Neural crest cell (in vitro differentiated cells): ENCODE results near the gene PRRT2. TPM values are rescaled to one million over a fixed set of nuclear protein-coding genes. Genes with fewer than 3 reads are reported as not detected.

Experiments used
- DNase-seq: peaks from one replicate; pipeline ENCODE4 v3.0.0; 2021; ENCODE audit warnings: low read depth, mixed read lengths, low spot score
- H3K27ac Mint-ChIP-seq: one replicate; pipeline ENCODE4 v1.8.0; 2021; ENCODE audit warnings: mild to moderate bottlenecking, mixed read lengths; ENCODE audit not compliant: unreplicated experiment
- H3K27me3 Mint-ChIP-seq: 2 replicates; pipeline ENCODE4 v1.8.0; 2021; ENCODE audit warnings: low read depth, mild to moderate bottlenecking, mixed read lengths
- H3K36me3 Mint-ChIP-seq: 2 replicates; pipeline ENCODE4 v1.8.0; 2021; ENCODE audit warnings: low read depth, mild to moderate bottlenecking, mixed read lengths
- H3K4me1 Mint-ChIP-seq: 2 replicates; pipeline ENCODE4 v1.8.0; 2021; ENCODE audit warnings: mixed read lengths
- H3K4me3 Mint-ChIP-seq: one replicate; pipeline ENCODE4 v1.8.0; 2021; ENCODE audit warnings: mild to moderate bottlenecking, mixed read lengths
- H3K9me3 Mint-ChIP-seq: 2 replicates; pipeline ENCODE4 v1.8.0; 2021; ENCODE audit warnings: mixed read lengths
- CTCF ChIP-seq: fragments of 200-600 bp; sonication (generic); conservative IDR thresholded peaks from 2 replicates; pipeline ENCODE4 v1.5.0; 2021; ENCODE audit warnings: antibody characterized with exemption, mild to moderate bottlenecking
- total RNA-seq: library from RNA; stranded (reverse); gene quantifications from 2 replicates; pipeline ENCODE4 v1.2.1, GENCODE V29; 2021

PRRT2 gene
- total RNA-seq, 1 donor from 2014 or later, result 21.2 TPM

- H3K4me1 Mint-ChIP-seq, result peaks cover 19% of the 10 kb centered on the region
- H3K9me3 Mint-ChIP-seq, result no peaks in the 10 kb centered on the region
- no peak for TF ChIP-seq CTCF
- peaks cover 2% of the 10 kb centered on the region for H3K27me3 Mint-ChIP-seq
- H3K27ac Mint-ChIP-seq, result no peak overlapping the region
- no peaks in the 10 kb centered on the region for H3K36me3 Mint-ChIP-seq
- no peak for DNase-seq
- no peak overlapping the region for H3K4me3 Mint-ChIP-seq
These were observed 52.2 kb downstream of the PRRT2 start for GRCh38 chr16:29864205-29864604.

Other genes with a start within 250 kb of the PRRT2 start
- 0.07 and 0.16 TPM in 2 replicates for gene SPN, start 148.9 kb upstream of the PRRT2 start, total RNA-seq
- 77.3 and 79.5 TPM in 2 replicates for gene QPRT, start 133.0 kb upstream of the PRRT2 start, total RNA-seq
- not detected in 2 replicates for gene C16orf54, start 66.2 kb upstream of the PRRT2 start, total RNA-seq
- gene ZG16, start 33.9 kb upstream of the PRRT2 start, total RNA-seq, result not detected in 2 replicates
- gene KIF22, start 21.4 kb upstream of the PRRT2 start, total RNA-seq, result 162 and 173 TPM in 2 replicates
- 605 and 635 TPM in 2 replicates for gene MAZ, start 5.7 kb upstream of the PRRT2 start, total RNA-seq
- 47.6 and 48.4 TPM in 2 replicates for gene PAGR1, start 4.0 kb downstream of the PRRT2 start, total RNA-seq
- gene MVP, start 8.3 kb downstream of the PRRT2 start, total RNA-seq, result 1.6 and 2.1 TPM in 2 replicates
- 37.5 and 40.6 TPM in 2 replicates for gene CDIPT, start 51.0 kb downstream of the PRRT2 start, total RNA-seq
- gene SEZ6L2, start 87.4 kb downstream of the PRRT2 start, total RNA-seq, result 8.7 and 9.3 TPM in 2 replicates
- gene ASPHD1, start 88.3 kb downstream of the PRRT2 start, total RNA-seq, result 2.5 and 2.8 TPM in 2 replicates
- gene KCTD13, start 114.0 kb downstream of the PRRT2 start, total RNA-seq, result 24.3 and 25.2 TPM in 2 replicates
- 70.7 and 74.0 TPM in 2 replicates for gene TMEM219, start 149.9 kb downstream of the PRRT2 start, total RNA-seq
- gene TAOK2, start 161.7 kb downstream of the PRRT2 start, total RNA-seq, result 67.7 and 73.2 TPM in 2 replicates
- 31.8 and 34.8 TPM in 2 replicates for gene HIRIP3, start 183.4 kb downstream of the PRRT2 start, total RNA-seq
- 81.9 and 88.6 TPM in 2 replicates for gene INO80E, start 184.0 kb downstream of the PRRT2 start, total RNA-seq
- 5.7 and 6.4 TPM in 2 replicates for gene DOC2A, start 198.8 kb downstream of the PRRT2 start, total RNA-seq
- gene C16orf92, start 211.0 kb downstream of the PRRT2 start, total RNA-seq, result not detected in 2 replicates
- gene TLCD3B, start 219.1 kb downstream of the PRRT2 start, total RNA-seq, result 14.2 and 15.3 TPM in 2 replicates